Kidney glomerular epithelial cell (primary cell): ENCODE data around the gene CCR7.

Source experiments
- DNase-seq: peaks from one replicate; lab custom pipeline; 2025; lab: John Stamatoyannopoulos, UW

The CCR7 gene

GRCh38 chr17:40562838-40563219 is 2.4 kb downstream of the CCR7 start:
- DNase-seq: no peak

- DNase-seq: no peak
These were observed 3.2 kb downstream of the CCR7 start for GRCh38 chr17:40561871-40562611.

- no peak for DNase-seq
These were observed 3.9 kb downstream of the CCR7 start for GRCh38 chr17:40561294-40561870.

- DNase-seq: peak; percentile 81
These were observed 4.5 kb downstream of the CCR7 start for GRCh38 chr17:40560592-40561293.

- peak; percentile 93 for DNase-seq
These were observed 5.2 kb downstream of the CCR7 start for GRCh38 chr17:40559954-40560591.

GRCh38 chr17:40559564-40559916 is 5.7 kb downstream of the CCR7 start:
- DNase-seq: no peak

- DNase-seq: no peak
These were observed 6.2 kb downstream of the CCR7 start for GRCh38 chr17:40558890-40559563.

- DNase-seq: no peak
These were observed 6.9 kb downstream of the CCR7 start for GRCh38 chr17:40558300-40558889.

GRCh38 chr17:40557531-40558299 is 7.6 kb downstream of the CCR7 start:
- DNase-seq: no peak

- DNase-seq: no peak
These were observed 8.3 kb downstream of the CCR7 start for GRCh38 chr17:40556884-40557414.

- no peak for DNase-seq
These were observed 9.0 kb downstream of the CCR7 start for GRCh38 chr17:40556198-40556661.

GRCh38 chr17:40555296-40556190 is 9.7 kb downstream of the CCR7 start:
- no peak for DNase-seq

- no peak for DNase-seq
These were observed 10.5 kb downstream of the CCR7 start for GRCh38 chr17:40554646-40555295.

GRCh38 chr17:40553694-40554534 is 11.4 kb downstream of the CCR7 start:
- no peak for DNase-seq

GRCh38 chr17:40552806-40553693 is 12.2 kb downstream of the CCR7 start:
- DNase-seq: no peak

GRCh38 chr17:40551879-40552768 is 13.1 kb downstream of the CCR7 start:
- DNase-seq: peak; percentile 93
